Hepatocyte (in vitro differentiated cells): ENCODE measurements around the gene PROKR1. TPM values are rescaled to one million over a fixed set of nuclear protein-coding genes. Genes with fewer than 3 reads are reported as not detected.
"Not testable (repeated sequence)": the region's sequence is repeated elsewhere in the genome, so short reads cannot be mapped to it uniquely, and the experiment has no call there.

ENCODE experiments used
- DNase-seq: peaks from one replicate; pipeline ENCODE4 v3.0.0-alpha.2; 2016; ENCODE audit warnings: low spot score
- H2AFZ ChIP-seq: fragments of 200-600 bp; sonication (generic); 2 replicates; pipeline ENCODE4 v1.6.0; 2016; ENCODE audit warnings: antibody characterized with exemption, mild to moderate bottlenecking
- H3K27ac ChIP-seq: fragments of 200-600 bp; sonication (generic); 2 replicates; pipeline ENCODE4 v1.5.1; 2016; ENCODE audit warnings: mild to moderate bottlenecking
- H3K27me3 ChIP-seq: fragments of 200-600 bp; sonication (generic); 2 replicates; pipeline ENCODE4 v1.6.1; 2016
- H3K36me3 ChIP-seq: fragments of 200-600 bp; sonication (generic); replicated peaks from 2 replicates; pipeline ENCODE4 v1.5.1; 2016; ENCODE audit warnings: low read depth; ENCODE audit not compliant: insufficient read depth
- H3K4me1 ChIP-seq: fragments of 200-600 bp; sonication (generic); 2 replicates; pipeline ENCODE4 v1.5.1; 2016; ENCODE audit warnings: mild to moderate bottlenecking, moderate library complexity; ENCODE audit not compliant: insufficient read depth
- H3K4me2 ChIP-seq: fragments of 200-600 bp; sonication (generic); 2 replicates; pipeline ENCODE4 v1.6.0; 2016
- H3K4me3 ChIP-seq: fragments of 200-600 bp; sonication (generic); 2 replicates; pipeline ENCODE4 v1.5.1; 2016; ENCODE audit warnings: mild to moderate bottlenecking
- H3K79me2 ChIP-seq: fragments of 200-600 bp; sonication (generic); 2 replicates; pipeline ENCODE4 v1.6.0; 2017; ENCODE audit warnings: mild to moderate bottlenecking
- H3K9me2 ChIP-seq: fragments of 200-600 bp; sonication (generic); replicated peaks from 2 replicates; pipeline ENCODE4 v1.6.0; 2017; ENCODE audit warnings: mild to moderate bottlenecking; ENCODE audit not compliant: insufficient read depth
- H3K9me3 ChIP-seq: fragments of 200-600 bp; sonication (generic); 2 replicates; pipeline ENCODE4 v1.5.1; 2016; ENCODE audit warnings: low read depth, mild to moderate bottlenecking
- H4K20me1 ChIP-seq: fragments of 200-600 bp; sonication (generic); 2 replicates; pipeline ENCODE4 v1.6.0; 2016; ENCODE audit warnings: mild to moderate bottlenecking; ENCODE audit not compliant: insufficient read depth, poor library complexity, severe bottlenecking
- EZH2 ChIP-seq: fragments of 200-600 bp; sonication (generic); IDR thresholded peaks from 2 replicates; pipeline ENCODE4 v1.6.1; 2016; ENCODE audit warnings: antibody characterized with exemption, mild to moderate bottlenecking, borderline replicate concordance
- EZH2phosphoT487 ChIP-seq: fragments of 200-600 bp; sonication (generic); IDR thresholded peaks from one replicate; pipeline ENCODE4 v1.6.1; 2018; ENCODE audit warnings: antibody characterized with exemption, mild to moderate bottlenecking, low read depth, moderate library complexity; ENCODE audit not compliant: unreplicated experiment, severe bottlenecking
- WGBS: methylation state at CpG from one replicate; pipeline ENCODE4 v1.1.6; 2016; ENCODE audit warnings: low lambda C conversion rate; ENCODE audit errors: missing lambda C conversion rate; 5-methylcytosine and 5-hydroxymethylcytosine counted together
- polyA plus RNA-seq: library from polyadenylated mRNA; unstranded; fragments of >200 nt; fragmentation: Nextera tagmentation; extraction: Ambion mirVana; gene quantifications from 2 replicates; pipeline ENCODE4 v1.2.1, GENCODE V29; 2016
- total RNA-seq: library from RNA; depleted of rRNA; stranded (reverse); fragments of >200 nt; gene quantifications from 2 replicates; pipeline ENCODE4 v1.2.3, GENCODE V29; 2014
- TF ChIP-seq, protein P1 (sequence below): fragments of 200-600 bp; sonication (generic); IDR thresholded peaks from 2 replicates; pipeline ENCODE4 v1.5.1; 2016; ENCODE audit warnings: antibody characterized with exemption, mild to moderate bottlenecking; ENCODE audit not compliant: poor library complexity

The PROKR1 gene
- total and polyA plus RNA-seq, 2 experiments from 2014 or later = not detected

DNA sequence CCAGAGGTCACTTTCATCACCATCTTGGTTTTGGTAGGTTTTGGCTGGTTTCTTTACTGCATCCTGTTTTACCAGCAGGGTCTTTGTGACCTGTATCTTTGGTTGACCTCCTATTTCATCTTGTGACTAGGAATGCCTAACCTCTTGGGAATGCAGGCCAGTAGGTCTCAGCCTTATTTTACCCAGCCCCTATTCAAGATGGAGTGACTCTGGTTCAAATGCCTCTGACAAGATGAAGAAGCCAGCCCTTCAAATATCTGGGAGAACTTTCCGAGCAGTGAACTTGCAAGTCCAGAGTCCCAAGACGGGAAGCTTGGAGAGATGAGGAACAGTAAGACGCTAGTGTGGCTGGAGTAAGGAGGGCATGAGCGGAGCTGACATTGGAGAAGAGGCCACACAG lies 28.6 kb downstream of the PROKR1 start:
- no peak for TF ChIP-seq EZH2phosphoT487
- no peak for TF ChIP-seq EZH2
- TF ChIP-seq, protein P1, sequence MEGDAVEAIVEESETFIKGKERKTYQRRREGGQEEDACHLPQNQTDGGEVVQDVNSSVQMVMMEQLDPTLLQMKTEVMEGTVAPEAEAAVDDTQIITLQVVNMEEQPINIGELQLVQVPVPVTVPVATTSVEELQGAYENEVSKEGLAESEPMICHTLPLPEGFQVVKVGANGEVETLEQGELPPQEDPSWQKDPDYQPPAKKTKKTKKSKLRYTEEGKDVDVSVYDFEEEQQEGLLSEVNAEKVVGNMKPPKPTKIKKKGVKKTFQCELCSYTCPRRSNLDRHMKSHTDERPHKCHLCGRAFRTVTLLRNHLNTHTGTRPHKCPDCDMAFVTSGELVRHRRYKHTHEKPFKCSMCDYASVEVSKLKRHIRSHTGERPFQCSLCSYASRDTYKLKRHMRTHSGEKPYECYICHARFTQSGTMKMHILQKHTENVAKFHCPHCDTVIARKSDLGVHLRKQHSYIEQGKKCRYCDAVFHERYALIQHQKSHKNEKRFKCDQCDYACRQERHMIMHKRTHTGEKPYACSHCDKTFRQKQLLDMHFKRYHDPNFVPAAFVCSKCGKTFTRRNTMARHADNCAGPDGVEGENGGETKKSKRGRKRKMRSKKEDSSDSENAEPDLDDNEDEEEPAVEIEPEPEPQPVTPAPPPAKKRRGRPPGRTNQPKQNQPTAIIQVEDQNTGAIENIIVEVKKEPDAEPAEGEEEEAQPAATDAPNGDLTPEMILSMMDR = no peak
- DNase-seq = no peak
- Histone ChIP-seq H3K27ac (no peak overlapping the region), H3K36me3 (no peaks in the 10 kb centered on the region), H3K79me2 (no peaks in the 10 kb centered on the region), H3K9me3 (no peaks in the 10 kb centered on the region), H3K4me1 (no peaks in the 10 kb centered on the region), H2AFZ (no peak overlapping the region), H4K20me1 (no peaks in the 10 kb centered on the region), H3K4me2 (no peak overlapping the region), H3K27me3 (no peaks in the 10 kb centered on the region), H3K9me2 (no peaks in the 10 kb centered on the region), H3K4me3 (no peak overlapping the region)
- 98% methylated on average over 3 of the region's 4 CpGs for WGBS

DNA sequence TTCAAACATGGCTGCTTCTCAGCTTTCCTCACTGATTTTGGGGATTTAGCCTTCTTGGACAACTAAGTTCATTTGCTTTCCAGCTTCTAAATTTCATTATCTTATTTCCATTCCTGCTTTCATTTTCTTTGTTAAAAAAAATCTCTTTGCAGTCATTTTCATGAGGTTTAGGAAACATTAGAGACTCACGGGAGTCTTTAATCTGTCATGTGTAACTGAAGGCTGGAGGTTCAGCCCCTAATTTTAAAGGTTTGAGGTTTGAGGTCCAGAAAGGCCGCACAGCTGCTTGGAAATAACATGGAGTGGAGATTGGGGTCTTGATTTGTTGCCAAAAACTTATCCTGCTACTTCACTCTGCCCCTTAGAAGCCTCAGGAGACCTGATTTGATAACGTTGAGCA lies 30.3 kb downstream of the PROKR1 start:
- Histone ChIP-seq H3K9me2 (no peaks in the 10 kb centered on the region), H3K4me3 (no peak overlapping the region), H3K79me2 (no peaks in the 10 kb centered on the region), H3K27ac (no peak overlapping the region), H4K20me1 (no peaks in the 10 kb centered on the region), H3K4me1 (no peaks in the 10 kb centered on the region), H3K9me3 (no peaks in the 10 kb centered on the region), H2AFZ (no peak overlapping the region), H3K4me2 (no peak overlapping the region), H3K36me3 (no peaks in the 10 kb centered on the region), H3K27me3 (no peaks in the 10 kb centered on the region)
- DNase-seq = no peak
- WGBS = 85% methylated on average over 3 of the region's 3 CpGs
- no peak for TF ChIP-seq EZH2
- TF ChIP-seq, protein P1 = no peak
- no peak for TF ChIP-seq EZH2phosphoT487

DNA sequence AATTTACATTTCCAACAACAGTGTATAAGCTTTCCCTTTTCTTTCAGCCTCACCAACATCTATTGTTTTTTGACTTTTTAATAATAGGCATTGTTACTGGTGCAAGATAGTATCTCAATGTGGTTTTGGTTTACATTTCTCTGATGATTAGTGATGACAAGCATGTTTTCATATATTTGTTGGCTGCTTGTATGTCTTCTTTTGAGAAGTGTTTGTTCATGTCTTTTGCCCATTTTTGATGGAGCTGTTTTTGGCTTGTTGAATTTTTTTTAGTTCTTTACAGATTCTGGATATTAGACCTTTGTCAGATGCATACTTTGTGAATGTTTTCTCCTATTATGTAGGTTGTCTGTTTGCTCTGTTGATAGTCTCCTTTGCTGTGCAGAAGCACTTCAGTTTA lies 32.1 kb downstream of the PROKR1 start:
- H3K36me3 ChIP-seq = no peaks in the 10 kb centered on the region
- H2AFZ ChIP-seq = no peak overlapping the region
- no peaks in the 10 kb centered on the region for H3K9me3 ChIP-seq
- H3K4me1 ChIP-seq = no peaks in the 10 kb centered on the region
- TF ChIP-seq, protein P1 = no peak
- TF ChIP-seq EZH2phosphoT487 (no peak), EZH2 (no peak)
- no peak overlapping the region for H3K27ac ChIP-seq
- no peak for DNase-seq
- no peaks in the 10 kb centered on the region for H3K79me2 ChIP-seq
- no peak overlapping the region for H3K4me2 ChIP-seq
- no peak overlapping the region for H3K4me3 ChIP-seq
- no peaks in the 10 kb centered on the region for H4K20me1 ChIP-seq
- no peaks in the 10 kb centered on the region for H3K9me2 ChIP-seq
- H3K27me3 ChIP-seq = no peaks in the 10 kb centered on the region

DNA sequence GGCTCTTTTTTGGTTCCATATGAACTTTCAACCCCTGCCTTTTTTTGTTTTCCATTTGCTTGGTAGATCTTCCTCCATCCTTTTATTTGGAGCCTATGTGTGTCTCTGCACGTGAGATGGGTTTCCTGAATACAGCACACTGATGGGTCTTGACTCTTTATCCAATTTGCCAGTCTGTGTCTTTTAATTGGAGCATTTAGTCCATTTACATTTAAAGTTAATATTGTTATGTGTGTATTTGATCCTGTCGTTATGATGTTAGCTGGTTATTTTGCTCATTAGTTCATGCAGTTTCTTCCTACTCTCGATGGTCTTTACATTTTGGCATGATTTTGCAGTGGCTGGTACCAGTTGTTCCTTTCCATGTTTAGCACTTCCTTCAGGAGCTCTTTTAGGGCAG lies 34.5 kb downstream of the PROKR1 start:
- not testable (repeated sequence) for DNase-seq, H3K9me3 ChIP-seq, H3K27ac ChIP-seq, H3K4me3 ChIP-seq, H4K20me1 ChIP-seq, H2AFZ ChIP-seq, H3K79me2 ChIP-seq, H3K36me3 ChIP-seq, H3K27me3 ChIP-seq, H3K4me2 ChIP-seq, H3K4me1 ChIP-seq, H3K9me2 ChIP-seq
- WGBS = 51% methylated on average over 2 of the region's 3 CpGs

DNA sequence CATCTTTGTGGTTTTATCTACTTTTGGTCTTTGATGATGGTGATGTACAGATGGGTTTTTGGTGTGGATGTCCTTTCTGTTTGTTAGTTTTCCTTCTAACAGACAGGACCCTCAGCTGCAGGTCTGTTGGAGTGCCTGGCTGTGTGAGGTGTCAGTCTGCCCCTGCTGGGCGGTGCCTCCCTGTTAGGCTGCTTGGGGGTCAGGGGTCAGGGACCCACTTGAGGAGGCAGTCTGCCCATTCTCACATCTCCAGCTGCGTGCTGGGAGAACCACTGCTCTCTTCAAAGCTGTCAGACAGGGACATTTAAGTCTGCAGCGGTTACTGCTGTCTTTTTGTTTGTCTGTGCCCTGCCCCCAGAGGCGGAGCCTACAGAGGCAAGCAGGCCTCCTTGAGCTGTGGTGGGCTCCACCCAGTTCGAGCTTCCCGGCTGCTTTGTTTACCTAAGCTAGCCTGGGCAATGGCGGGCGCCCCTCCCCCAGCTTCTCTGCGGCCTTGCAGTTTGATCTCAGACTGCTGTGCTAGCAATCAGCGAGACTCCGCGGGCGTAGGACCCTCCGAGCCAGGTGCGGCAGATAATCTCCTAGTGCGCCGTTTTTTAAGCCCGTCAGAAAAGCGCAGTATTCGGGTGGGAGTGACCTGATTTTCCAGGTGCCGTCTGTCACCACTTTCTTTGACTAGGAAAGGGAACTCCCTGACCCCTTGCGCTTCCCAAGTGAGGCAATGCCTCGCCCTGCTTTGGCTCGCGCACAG lies 36.0 kb downstream of the PROKR1 start:
- not testable (repeated sequence) for H3K9me2 ChIP-seq, H2AFZ ChIP-seq, H3K4me1 ChIP-seq, H3K36me3 ChIP-seq, H3K27ac ChIP-seq, H4K20me1 ChIP-seq, H3K79me2 ChIP-seq, H3K27me3 ChIP-seq, H3K9me3 ChIP-seq, H3K4me3 ChIP-seq
- peak; percentile 10 for DNase-seq
- 39% methylated on average over 19 of the region's 25 CpGs for WGBS
- H3K4me2 ChIP-seq = peak overlapping the region; percentile 59

DNA sequence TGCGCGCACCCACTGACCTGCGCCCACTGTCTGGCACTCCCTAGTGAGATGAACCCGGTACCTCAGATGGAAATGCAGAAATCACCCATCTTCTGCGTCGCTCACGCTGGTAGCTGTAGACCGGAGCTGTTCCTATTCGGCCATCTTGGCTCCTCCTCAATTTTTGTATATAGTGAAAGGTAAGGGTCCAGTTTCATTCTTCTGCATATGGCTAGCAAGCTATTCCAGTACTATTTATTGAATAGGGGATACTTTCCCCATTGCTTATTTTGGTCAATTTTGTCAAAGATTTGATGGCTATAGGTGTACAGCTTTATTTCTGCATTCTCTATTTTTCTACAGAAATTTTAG lies 36.5 kb downstream of the PROKR1 start:
- H3K4me2 ChIP-seq, H3K27ac ChIP-seq, H3K4me3 ChIP-seq, H3K79me2 ChIP-seq, H3K9me3 ChIP-seq, DNase-seq, H3K27me3 ChIP-seq, H3K9me2 ChIP-seq, H4K20me1 ChIP-seq, H3K36me3 ChIP-seq, H3K4me1 ChIP-seq: not testable (repeated sequence)
- 92% methylated on average over 6 of the region's 9 CpGs for WGBS
- peak overlapping the region; percentile 18 for H2AFZ ChIP-seq
